ENCODE measurements around the gene TGFA. TPM values are rescaled to one million over a fixed set of nuclear protein-coding genes. Genes with fewer than 3 reads are reported as not detected.

Gene TGFA
- total and polyA plus RNA-seq, 2 experiments from 2014 or later = 1.4 to 6.5 TPM

- TF ChIP-seq ZNF462 (CRISPR knock-in tag; IDR thresholded peaks at IDR 0.05) (no peak), ZNF114 (CRISPR knock-in tag; IDR thresholded peaks at IDR 0.05) (no peak), CTCF (conservative IDR thresholded peaks at IDR 0.05; ENCODE audit: low read depth in 2 of 2) (no peak), NANOG (IDR thresholded peaks at IDR 0.05; ENCODE audit: borderline replicate concordance) (no peak), CREB1 (CRISPR knock-in tag; IDR thresholded peaks at IDR 0.05; ENCODE audit: low read depth) (no peak)
These were observed 110.6 kb downstream of the TGFA start (continued) for GRCh38 chr2:70443078-70443465.

- Histone ChIP-seq H3K4me3 (no peak overlapping the region), H3K4me1 (ENCODE audit: insufficient read depth) (no peaks in the 10 kb centered on the region), H3K4me2 (no peak overlapping the region), H3K9me2 (ENCODE audit: insufficient read depth) (no peaks in the 10 kb centered on the region), H3K27me3 (ENCODE audit: insufficient read depth) (peaks cover 76% of the 10 kb centered on the region), H4K20me1 (replicated peaks; ENCODE audit: insufficient read depth) (no peaks in the 10 kb centered on the region; the same call in 1 of the 2 replicates), H2AFZ (no peak overlapping the region), H3K27ac (ENCODE audit: low read depth) (no peak overlapping the region), H3F3A (replicated peaks; ENCODE audit: low read depth) (no peaks in the 10 kb centered on the region), H3K36me3 (ENCODE audit: insufficient read depth) (no peaks in the 10 kb centered on the region), H3K79me2 (replicated peaks; ENCODE audit: insufficient read depth) (no peaks in the 10 kb centered on the region)
- DNase-seq (ENCODE audit: low spot score) (no peak), ATAC-seq (no peak)
- Mint-ChIP-seq H3K4me3 (no peak overlapping the region), H3K27ac (no peak overlapping the region), H3K36me3 (ENCODE audit: low read depth) (no peaks in the 10 kb centered on the region; the same call in 2 of the 3 replicates), H3K27me3 (ENCODE audit: insufficient read depth, low read depth, poor library complexity) (peaks cover 41% of the 10 kb centered on the region), H3K9me3 (no peaks in the 10 kb centered on the region; the same call in 2 of the 3 replicates), H3K4me1 (no peaks in the 10 kb centered on the region)
- TF ChIP-seq POLR2AphosphoS5 (IDR thresholded peaks at IDR 0.05; ENCODE audit: low read depth) (no peak), ZNF462 (CRISPR knock-in tag; IDR thresholded peaks at IDR 0.05) (no peak)
These were observed 111.1 kb downstream of the TGFA start for GRCh38 chr2:70442301-70443077.
